Epithelial cell of alveolus of lung (primary cell): ENCODE results near the gene EHBP1L1. TPM values are rescaled to one million over a fixed set of nuclear protein-coding genes. Genes with fewer than 3 reads are reported as not detected.

ENCODE experiments used
- total RNA-seq: library from RNA; depleted of rRNA; stranded (reverse); fragments of >200 nt; gene quantifications from 2 replicates; pipeline ENCODE4 v1.2.1, GENCODE V29; 2015

EHBP1L1 gene
- 11.1 and 59.0 TPM in 2 replicates for total RNA-seq

DNA sequence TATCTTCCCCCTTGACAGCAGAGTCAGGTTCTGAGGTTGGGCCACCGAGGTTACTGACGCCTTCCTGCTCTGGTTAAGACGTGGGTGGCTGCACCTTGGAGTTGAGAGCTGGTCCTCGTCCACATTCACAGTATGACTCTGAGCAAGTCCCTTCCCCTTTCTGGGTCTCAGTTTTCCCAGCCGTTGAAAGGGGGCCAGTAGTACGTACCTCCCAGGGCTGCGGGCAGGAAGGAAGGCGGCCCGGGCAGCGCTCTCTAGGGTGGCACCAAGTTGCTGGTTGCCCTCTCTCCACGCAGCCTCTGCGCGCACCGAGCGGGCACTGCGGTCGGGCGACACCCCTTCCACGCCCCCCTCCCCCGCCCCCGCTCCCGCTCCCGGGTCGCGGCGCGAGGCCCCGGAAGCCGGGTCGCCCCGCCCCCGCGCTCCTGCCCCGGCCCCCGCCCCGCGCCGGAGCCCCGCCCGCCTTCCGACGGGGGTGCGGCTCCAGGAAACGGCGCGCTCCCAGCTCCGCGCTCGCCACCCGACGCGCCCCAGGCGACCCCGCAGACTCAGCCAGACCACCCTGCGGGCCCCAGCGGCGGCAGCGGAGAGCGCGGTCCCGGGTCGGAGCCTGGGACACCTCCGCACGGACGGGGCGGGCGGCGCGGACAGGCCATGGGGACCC lies at the start of gene EHBP1L1:
EHBP1L1 (plus strand) TSS at position 486 of the 664 bp plus-strand sequence. CDS start 250 bp downstream, outside the sequence.

DNA sequence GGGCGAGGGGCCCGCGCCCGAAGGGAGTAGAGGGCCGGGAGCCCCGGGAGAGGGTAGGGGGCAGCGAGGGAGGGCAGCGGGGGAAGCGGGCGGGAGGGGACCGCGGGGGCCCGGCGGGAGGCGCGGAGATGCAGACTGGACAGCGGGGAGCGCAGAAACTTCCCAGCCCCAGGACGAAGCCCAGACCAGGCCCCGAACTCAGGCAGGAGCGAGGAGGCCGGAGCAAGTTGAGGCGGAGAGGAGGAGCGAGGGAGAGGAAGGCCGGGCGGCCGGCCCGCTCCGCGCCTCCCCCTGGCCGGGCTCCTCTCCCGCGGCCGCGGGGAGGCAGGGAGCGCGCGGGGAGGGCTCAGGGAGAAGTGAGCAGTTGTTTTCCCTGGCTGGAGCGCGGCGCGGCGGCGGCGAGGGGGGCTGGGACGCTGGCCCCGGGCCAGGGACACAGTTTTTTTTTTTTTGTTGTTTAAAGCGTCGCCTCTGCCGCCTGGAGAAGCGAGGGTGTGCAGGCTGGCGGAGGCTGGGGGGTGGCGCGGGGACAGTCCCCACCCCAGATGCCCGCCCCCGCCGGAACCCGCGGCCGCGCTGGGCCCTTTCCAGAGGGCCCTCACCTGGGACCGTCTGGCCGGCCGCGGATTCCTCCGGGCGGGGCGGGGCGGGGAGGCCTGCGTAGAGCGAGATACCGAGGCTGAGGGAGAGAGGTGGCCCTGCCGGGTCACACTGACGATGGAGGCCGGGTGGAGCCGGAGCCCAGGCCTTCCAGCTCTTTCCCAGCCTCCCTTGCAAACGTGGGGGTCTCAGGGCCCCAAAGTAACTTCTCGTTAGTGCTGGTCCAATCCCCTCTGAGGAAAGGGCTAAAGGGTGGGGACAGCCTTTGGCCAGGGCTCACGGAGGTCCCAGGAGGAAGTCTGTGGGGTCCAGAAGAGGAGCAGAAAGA lies 17.6 kb upstream of the EHBP1L1 start, which contains the start of gene LTBP3:
LTBP3 (minus strand) TSS at position 358 of the 928 bp plus-strand sequence. CDS start 400 bp downstream, outside the sequence.

DNA sequence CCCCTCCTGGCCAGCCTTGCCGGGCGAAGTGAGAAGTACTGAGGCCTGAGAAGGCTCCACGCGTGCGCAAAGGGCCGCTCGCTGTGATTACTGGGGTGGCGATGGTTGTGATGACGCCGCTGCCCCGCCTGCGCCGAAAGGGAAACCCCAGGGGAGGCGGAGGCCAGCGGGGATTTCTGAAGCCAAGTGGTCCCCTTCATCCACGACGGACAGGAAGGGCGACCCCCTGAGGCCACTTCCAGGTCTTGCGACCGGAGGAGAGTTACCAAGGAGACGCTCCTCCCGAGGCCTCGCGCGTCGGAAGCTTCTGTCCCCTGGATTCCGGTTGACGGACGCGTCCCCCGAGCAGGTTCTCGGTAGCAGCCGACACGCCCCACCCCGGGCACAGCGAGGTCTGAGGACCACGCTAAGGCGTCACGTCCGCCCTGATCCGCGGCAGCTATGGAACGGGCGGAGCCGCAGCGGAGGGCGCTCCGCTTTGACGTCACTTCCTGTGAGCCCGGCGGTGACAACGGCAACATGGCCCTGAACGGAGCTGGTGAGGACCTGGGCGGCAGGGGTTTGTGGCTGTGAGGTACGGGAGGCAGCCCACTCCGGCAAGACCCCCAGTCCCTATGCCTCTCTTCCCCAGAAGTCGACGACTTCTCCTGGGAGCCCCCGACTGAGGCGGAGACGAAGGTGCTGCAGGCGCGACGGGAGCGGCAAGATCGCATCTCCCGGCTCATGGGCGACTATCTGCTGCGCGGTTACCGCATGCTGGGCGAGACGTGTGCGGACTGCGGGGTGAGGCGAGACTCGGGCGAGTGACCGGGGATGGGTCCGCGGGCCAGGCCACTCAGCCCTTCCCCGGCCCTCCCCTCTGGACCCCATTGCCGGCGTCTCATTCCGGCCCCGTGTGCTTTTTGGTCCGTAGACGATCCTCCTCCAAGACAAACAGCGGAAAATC lies 5.6 kb upstream of the EHBP1L1 start, which contains the start of gene ZNRD2:
ZNRD2 (plus strand) TSS at position 505 of the 946 bp plus-strand sequence; CDS start at position 520, 15 bp downstream.

DNA sequence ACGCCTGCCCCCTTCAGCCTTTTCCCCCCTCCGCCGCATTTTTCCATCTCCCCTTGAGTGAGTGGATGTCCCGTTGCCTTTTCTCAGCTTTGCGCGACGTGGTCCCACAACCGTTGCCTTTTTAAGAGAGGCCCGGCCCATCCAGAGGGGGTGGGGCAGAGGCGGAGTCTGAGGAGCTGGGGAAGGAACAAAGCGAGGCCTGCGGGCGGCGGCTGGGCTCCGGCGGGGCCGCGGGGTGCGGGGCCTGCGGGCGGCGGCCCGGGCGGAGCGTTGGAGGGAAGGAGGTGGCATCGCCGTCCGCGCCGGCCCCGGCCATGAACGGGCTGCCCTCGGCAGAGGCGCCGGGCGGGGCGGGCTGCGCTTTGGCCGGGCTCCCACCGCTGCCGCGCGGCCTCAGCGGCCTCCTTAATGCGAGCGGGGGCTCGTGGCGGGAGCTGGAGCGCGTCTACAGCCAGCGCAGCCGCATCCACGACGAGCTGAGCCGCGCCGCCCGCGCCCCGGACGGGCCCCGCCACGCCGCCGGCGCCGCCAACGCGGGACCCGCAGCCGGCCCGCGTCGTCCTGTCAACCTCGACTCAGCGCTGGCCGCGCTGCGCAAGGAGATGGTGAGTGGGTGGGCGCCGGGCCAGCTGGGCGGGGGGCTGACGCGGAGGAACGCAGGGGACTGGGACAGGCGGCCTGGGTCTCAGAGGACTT lies 3.3 kb upstream of the EHBP1L1 start, which contains the start of gene FAM89B:
FAM89B (plus strand) TSS at position 183 of the 696 bp plus-strand sequence; CDS start at position 315, 132 bp downstream.

DNA sequence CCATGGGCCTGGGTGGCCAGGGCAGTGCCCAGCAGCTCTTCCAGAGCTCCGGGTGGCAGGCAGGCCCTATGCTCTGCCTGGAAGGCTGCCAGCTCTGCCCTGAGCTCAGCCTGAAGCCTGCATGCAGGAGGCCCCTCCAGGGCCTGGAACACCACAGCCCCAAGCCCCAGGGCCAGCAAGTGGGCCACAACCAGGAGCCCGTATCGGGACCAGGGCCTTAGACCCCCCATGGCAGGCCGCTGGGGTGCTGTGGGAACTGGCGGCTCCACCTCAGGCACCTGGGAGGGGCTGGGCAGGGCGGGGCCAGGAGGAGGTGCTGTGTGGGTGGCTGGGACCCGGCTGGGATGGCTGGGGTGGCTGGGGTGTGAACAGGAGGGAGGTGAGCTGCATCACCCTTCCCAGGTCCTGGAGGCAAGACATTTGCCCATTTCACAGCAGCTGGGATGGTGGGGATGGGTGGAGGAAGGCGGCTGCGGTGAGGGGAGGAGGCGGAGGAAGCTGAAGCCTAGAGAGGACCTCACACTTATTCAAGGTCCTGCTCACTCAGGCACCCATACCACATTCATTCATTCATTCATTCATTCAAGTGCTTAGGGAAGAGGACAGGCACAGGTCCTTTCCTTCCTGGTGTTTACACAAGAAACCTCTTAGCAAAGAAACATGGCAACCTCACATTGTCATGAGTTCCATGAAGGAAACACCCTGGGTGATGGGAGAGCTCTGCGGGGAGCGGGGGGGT lies 19.9 kb downstream of the EHBP1L1 start, which contains the start of gene KCNK7:
KCNK7 (minus strand) TSS at position 258 of the 739 bp plus-strand sequence; CDS start at position 230, 28 bp downstream.

DNA sequence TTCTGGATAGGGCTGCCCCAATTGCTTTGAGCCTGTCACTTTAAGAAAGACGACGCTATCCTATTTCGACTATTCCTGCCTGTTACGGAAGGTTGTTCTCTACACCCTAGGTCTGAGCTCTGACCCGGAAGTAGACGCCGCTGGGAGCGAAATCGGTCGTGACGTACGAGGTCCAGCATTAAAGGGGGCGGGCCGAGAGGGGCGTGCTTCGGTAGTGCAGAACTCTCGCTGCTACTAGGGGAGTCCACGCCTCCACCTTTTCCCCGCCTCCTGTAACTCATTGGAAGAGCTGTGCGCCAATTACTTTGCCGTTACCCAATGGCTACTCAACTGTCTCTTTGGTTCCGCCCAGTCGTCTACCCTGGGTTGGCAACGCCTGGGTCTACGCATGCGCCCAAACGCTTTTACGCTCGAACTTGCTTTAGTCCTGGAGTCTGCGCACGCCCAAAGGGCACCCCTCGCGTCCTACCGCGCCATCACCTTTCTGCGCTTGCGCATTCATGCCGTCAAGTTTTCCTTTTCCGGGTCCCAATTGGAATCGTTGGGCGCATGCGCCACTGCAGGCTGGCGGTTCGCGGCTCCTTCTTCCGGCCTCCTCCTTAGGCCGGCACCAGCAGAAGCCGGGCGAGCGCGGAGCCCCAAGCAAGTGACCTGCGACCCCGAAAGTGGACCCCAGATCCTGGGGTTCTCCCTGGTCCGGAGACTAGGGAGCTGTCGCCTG lies 39.5 kb downstream of the EHBP1L1 start, which contains the start of gene PCNX3:
PCNX3 (plus strand) TSS at position 548 of the 721 bp plus-strand sequence. CDS start 536 bp downstream, outside the sequence.

DNA sequence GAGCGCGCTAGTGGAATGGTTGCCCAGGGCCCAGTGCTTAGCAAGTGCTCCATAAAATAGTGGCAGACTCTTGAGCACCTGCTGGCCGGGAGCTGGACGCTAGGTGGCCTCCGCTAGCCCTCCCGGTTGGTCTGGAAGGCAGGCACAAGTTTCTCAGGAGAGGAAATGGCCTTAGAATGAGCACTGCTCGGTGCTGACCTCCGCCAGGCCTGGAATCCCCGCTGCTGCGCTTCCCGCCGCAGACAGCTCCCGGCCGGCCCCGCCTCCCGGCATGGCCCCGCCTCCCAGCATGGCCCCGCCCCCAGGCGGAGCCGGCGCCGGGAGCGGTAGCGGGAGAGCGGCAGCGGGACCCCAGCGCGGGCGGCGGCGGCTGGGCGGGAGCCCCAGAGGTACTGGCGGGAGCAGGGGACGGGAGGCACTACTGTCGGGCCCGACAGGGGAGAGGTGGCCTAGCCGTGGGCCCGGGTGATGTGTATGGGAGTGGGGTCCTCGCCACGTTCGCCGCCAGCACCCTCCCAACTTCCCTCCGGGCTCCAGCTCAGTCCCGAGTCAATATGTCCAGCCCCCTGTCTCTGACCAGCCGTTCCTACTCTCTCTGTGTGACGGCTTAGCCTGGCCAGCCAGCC lies 62.1 kb downstream of the EHBP1L1 start, which contains the start of gene SIPA1:
SIPA1 (plus strand) TSS at position 308 of the 626 bp plus-strand sequence. CDS start 2,821 bp downstream, outside the sequence.

Other genes with a start within 250 kb of the EHBP1L1 start
- gene DPF2, start 242.2 kb upstream of the EHBP1L1 start, total RNA-seq, result 38.0 and 62.0 TPM in 2 replicates
- gene TIGD3, start 221.3 kb upstream of the EHBP1L1 start, total RNA-seq, result 0.88 TPM in 1 of 2 replicates, not detected in the other
- gene SLC25A45, start 193.4 kb upstream of the EHBP1L1 start, total RNA-seq, result 0.65 and 1.4 TPM in 2 replicates
- 22.4 and 39.4 TPM in 2 replicates for gene FRMD8, start 189.4 kb upstream of the EHBP1L1 start, total RNA-seq
- 5.8 and 26.1 TPM in 2 replicates for gene NEAT1, start 153.3 kb upstream of the EHBP1L1 start, total RNA-seq
- 573 and 3,528 TPM in 2 replicates for gene MALAT1, start 77.0 kb upstream of the EHBP1L1 start, total RNA-seq
- gene SCYL1, start 51.0 kb upstream of the EHBP1L1 start, total RNA-seq, result 95.7 and 136 TPM in 2 replicates
- 104 and 180 TPM in 2 replicates for gene LTBP3, start 17.7 kb upstream of the EHBP1L1 start, total RNA-seq
- gene ZNRD2, start 5.6 kb upstream of the EHBP1L1 start, total RNA-seq, result 55.3 and 100 TPM in 2 replicates
- gene FAM89B, start 3.5 kb upstream of the EHBP1L1 start, total RNA-seq, result 31.1 and 32.2 TPM in 2 replicates
- gene KCNK7, start 19.7 kb downstream of the EHBP1L1 start, total RNA-seq, result 0.16 TPM in 1 of 2 replicates, not detected in the other
- 27.1 and 34.6 TPM in 2 replicates for gene MAP3K11, start 38.2 kb downstream of the EHBP1L1 start, total RNA-seq
- 27.9 and 32.7 TPM in 2 replicates for gene PCNX3, start 39.7 kb downstream of the EHBP1L1 start, total RNA-seq
- gene SIPA1, start 62.0 kb downstream of the EHBP1L1 start, total RNA-seq, result 25.4 and 39.4 TPM in 2 replicates
- gene RELA, start 86.9 kb downstream of the EHBP1L1 start, total RNA-seq, result 52.4 and 59.5 TPM in 2 replicates
- gene KAT5, start 136.2 kb downstream of the EHBP1L1 start, total RNA-seq, result 39.3 and 44.3 TPM in 2 replicates
- gene RNASEH2C, start 144.7 kb downstream of the EHBP1L1 start, total RNA-seq, result 68.1 and 98.2 TPM in 2 replicates
- gene AP5B1, start 204.9 kb downstream of the EHBP1L1 start, total RNA-seq, result 11.0 and 24.5 TPM in 2 replicates
- under 0.01 TPM in 1 of 2 replicates, not detected in the other for gene OVOL1, start 211.0 kb downstream of the EHBP1L1 start, total RNA-seq